ENCODE results near the gene HNRNPL.
"Not testable (repeated sequence)": the region's sequence is repeated elsewhere in the genome, so short reads cannot be mapped to it uniquely, and the experiment has no call there.

HNRNPL gene

DNA sequence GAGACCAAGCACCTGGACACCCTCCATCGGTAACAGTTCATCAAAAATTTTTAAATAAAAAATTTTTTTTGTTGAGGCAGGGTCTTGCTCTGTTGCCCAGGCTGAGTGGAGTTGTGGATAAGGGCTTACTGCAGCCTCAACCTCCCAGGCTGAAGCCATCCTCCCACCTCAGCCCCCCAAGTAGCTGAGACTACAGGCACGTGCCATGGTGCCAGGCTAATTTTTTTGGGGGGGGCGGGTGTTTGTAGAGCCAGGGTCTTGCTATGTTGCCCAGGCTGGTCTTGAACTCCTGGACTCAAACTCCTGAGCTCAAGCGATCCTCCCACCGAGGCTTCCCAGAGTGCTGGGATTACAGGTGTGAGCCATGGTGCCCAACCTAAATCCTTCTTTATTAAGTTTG, 56.1 kb downstream of the HNRNPL start:
- H4K20me1 ChIP-seq (ENCODE audit: insufficient read depth), result no peaks in the 10 kb centered on the region
- no peak overlapping the region for H3K27ac ChIP-seq
- no peak overlapping the region for H3K4me2 ChIP-seq
- H3K4me1 ChIP-seq (ENCODE audit: low read depth, poor library complexity, severe bottlenecking), result no peaks in the 10 kb centered on the region
- H2AFZ ChIP-seq (ENCODE audit: low read depth), result no peak overlapping the region
- TF ChIP-seq, protein P1, sequence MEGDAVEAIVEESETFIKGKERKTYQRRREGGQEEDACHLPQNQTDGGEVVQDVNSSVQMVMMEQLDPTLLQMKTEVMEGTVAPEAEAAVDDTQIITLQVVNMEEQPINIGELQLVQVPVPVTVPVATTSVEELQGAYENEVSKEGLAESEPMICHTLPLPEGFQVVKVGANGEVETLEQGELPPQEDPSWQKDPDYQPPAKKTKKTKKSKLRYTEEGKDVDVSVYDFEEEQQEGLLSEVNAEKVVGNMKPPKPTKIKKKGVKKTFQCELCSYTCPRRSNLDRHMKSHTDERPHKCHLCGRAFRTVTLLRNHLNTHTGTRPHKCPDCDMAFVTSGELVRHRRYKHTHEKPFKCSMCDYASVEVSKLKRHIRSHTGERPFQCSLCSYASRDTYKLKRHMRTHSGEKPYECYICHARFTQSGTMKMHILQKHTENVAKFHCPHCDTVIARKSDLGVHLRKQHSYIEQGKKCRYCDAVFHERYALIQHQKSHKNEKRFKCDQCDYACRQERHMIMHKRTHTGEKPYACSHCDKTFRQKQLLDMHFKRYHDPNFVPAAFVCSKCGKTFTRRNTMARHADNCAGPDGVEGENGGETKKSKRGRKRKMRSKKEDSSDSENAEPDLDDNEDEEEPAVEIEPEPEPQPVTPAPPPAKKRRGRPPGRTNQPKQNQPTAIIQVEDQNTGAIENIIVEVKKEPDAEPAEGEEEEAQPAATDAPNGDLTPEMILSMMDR (conservative IDR thresholded peaks at IDR 0.05; ENCODE audit: low read depth, low read length), result no peak
- no peaks in the 10 kb centered on the region for H3K27me3 ChIP-seq (ENCODE audit: insufficient read depth, low read depth)
- H3K79me2 ChIP-seq (ENCODE audit: insufficient read depth, low read depth), result no peaks in the 10 kb centered on the region
- H3K36me3 ChIP-seq (ENCODE audit: insufficient read depth), result no peaks in the 10 kb centered on the region
- H3K9ac ChIP-seq, result no peak overlapping the region
- no peak overlapping the region for H3K4me3 ChIP-seq (IDR thresholded peaks at IDR 0.05; ENCODE audit: insufficient read depth, low read depth, low read length)

DNA sequence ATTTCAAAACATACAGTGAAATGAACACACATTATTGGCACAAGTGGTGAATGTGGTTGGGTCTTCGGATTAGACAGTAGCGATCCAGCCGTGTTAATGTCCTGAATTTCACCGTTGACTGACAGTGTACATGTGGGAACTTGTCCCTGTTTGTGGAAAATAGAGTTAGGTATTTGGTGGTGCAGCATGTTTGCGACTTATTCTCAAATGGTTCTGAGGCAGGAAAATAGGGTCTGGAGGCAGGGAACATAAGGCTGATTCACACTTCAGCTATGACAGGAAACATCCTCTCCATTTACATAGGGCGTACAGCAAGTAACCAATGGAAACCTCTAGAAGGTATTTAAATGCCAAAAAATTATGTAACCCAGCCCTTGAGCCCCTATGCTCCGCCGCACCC, 56.6 kb downstream of the HNRNPL start:
- H3K27me3 ChIP-seq (ENCODE audit: insufficient read depth, low read depth), result no peaks in the 10 kb centered on the region
- no peaks in the 10 kb centered on the region for H3K36me3 ChIP-seq (ENCODE audit: insufficient read depth)
- H3K9ac ChIP-seq, result no peak overlapping the region
- no peak overlapping the region for H3K27ac ChIP-seq
- no peaks in the 10 kb centered on the region for H3K4me1 ChIP-seq (ENCODE audit: low read depth, poor library complexity, severe bottlenecking)
- no peaks in the 10 kb centered on the region for H3K79me2 ChIP-seq (ENCODE audit: insufficient read depth, low read depth)
- H3K4me2 ChIP-seq, result no peak overlapping the region
- TF ChIP-seq, protein P1 (conservative IDR thresholded peaks at IDR 0.05; ENCODE audit: low read depth, low read length), result no peak
- no peak overlapping the region for H3K4me3 ChIP-seq (IDR thresholded peaks at IDR 0.05; ENCODE audit: insufficient read depth, low read depth, low read length)
- no peaks in the 10 kb centered on the region for H4K20me1 ChIP-seq (ENCODE audit: insufficient read depth)
- no peak overlapping the region for H2AFZ ChIP-seq (ENCODE audit: low read depth)

DNA sequence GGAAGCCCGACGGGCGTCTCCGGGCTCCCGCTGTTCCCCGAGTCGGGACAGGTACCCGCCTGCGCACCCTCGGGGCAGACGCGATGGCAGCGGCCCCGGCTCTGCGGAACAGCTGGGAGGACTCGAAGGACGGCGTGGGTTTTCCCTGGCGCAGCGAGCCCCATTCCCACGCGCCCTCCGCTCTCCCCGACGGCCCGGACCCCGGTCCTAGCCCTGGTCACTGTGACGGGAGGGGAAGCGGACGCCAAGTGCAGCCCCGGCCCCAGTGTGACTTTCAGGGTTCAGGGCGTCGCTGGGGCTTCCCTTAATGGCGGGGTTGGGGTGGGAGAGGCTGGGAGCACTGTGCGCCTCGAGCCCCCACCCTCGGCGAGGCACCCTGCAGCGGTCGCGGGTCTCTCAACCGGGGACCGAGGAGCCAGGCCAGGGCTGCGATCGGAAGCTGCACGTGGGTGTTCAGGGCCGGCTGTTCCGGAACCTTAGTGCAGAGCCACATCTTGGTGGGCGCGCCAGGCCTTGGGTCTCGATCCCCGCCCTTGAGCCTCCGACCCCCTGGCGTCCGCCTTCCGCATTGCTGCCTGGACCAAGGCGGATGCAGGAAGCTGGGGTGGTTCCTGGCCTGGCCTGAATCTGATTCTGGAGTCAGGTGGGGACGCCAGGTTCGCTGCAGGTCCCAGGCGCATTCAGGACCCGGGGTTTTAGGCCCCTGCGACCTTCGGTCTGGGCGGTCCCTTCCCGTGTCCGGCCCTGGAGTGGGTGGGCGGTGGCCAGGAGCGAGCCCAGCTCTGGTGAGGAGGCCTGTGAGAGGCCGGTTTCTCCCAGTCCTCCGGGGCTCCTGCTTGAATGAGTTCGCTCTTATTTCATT, 57.3 kb downstream of the HNRNPL start:
- Histone ChIP-seq H3K27me3 (ENCODE audit: insufficient read depth, low read depth) (no peaks in the 10 kb centered on the region), H3K9ac (no peak overlapping the region), H3K4me3 (IDR thresholded peaks at IDR 0.05; ENCODE audit: insufficient read depth, low read depth, low read length) (no peak overlapping the region), H4K20me1 (ENCODE audit: insufficient read depth) (no peaks in the 10 kb centered on the region), H3K4me1 (ENCODE audit: low read depth, poor library complexity, severe bottlenecking) (no peaks in the 10 kb centered on the region), H3K79me2 (ENCODE audit: insufficient read depth, low read depth) (no peaks in the 10 kb centered on the region), H3K4me2 (no peak overlapping the region), H3K36me3 (ENCODE audit: insufficient read depth) (no peaks in the 10 kb centered on the region), H2AFZ (ENCODE audit: low read depth) (no peak overlapping the region), H3K27ac (no peak overlapping the region)
- TF ChIP-seq, protein P1 (conservative IDR thresholded peaks at IDR 0.05; ENCODE audit: low read depth, low read length), result no peak

DNA sequence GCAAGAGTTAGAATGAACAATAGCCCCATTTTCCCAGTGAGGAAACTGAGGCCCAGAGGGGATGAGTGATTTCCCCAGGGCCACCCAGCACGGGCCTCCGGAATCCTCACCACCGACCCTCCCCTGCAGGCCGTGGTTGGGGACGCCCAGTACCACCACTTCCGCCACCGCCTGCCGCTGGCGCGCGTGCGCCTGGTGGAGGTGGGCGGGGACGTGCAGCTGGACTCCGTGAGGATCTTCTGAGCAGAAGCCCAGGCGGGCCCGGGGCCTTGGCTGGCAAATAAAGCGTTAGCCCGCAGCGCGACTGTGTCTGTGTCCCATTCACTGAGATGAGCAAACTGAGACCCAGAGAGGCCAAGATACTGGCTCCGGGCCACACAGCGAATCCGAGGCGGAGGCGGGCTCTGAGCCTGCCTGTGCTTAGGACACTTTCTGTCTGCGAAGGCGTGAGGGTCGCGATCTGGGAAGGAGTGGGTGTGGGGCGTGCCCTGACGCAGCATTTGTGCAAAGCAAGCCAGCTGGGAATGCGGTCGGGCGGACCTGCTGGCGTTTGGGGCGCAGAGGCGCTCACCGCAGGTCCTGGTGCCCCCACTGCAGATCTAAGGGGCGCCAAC, 58.2 kb downstream of the HNRNPL start:
- not testable (repeated sequence) for H3K4me3 ChIP-seq (IDR thresholded peaks at IDR 0.05; ENCODE audit: insufficient read depth, low read depth, low read length); H3K27me3 ChIP-seq (ENCODE audit: insufficient read depth, low read depth); H3K9ac ChIP-seq; H3K79me2 ChIP-seq (ENCODE audit: insufficient read depth, low read depth); H3K4me2 ChIP-seq; H4K20me1 ChIP-seq (ENCODE audit: insufficient read depth); H3K36me3 ChIP-seq (ENCODE audit: insufficient read depth); H3K27ac ChIP-seq; H3K4me1 ChIP-seq (ENCODE audit: low read depth, poor library complexity, severe bottlenecking); H2AFZ ChIP-seq (ENCODE audit: low read depth)

DNA sequence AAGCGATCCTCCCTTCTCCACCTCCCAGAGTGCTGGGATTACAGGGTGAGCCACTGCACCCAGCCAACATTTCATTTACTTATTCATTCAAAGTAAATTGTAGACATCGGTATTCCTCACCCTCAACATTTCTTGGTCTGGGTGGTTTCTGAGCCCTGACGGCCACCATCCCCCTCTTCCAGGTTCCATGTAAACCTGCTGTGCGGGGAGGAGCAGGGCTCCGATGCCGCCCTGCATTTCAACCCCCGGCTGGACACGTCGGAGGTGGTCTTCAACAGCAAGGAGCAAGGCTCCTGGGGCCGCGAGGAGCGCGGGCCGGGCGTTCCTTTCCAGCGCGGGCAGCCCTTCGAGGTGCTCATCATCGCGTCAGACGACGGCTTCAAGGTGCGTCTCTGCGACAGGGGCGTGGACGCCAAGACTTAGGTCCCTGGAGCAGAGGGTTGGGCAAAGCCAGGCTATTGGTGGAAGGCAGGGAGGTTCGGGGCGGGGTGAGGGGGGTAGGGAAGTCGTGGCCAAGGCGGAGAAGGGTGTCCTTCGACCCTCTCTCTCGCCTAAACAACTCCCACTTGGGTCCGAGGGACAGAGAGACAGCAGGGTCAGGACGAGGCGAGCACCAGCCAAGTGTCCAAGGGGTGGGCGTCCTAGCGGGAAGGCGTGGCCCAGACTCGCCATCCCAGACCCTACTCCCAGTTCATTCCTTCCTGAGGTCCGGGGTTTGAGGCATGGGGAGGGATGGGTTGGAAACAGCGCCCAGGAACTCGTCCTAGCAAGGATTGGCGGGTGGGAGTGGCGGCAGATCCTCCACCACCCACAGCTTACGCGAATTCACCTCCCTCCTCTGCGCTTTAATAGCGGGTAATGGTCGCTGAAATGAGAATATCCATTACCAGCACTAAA, 59.0 kb downstream of the HNRNPL start:
- not testable (repeated sequence) for H3K79me2 ChIP-seq (ENCODE audit: insufficient read depth, low read depth); H3K36me3 ChIP-seq (ENCODE audit: insufficient read depth); H2AFZ ChIP-seq (ENCODE audit: low read depth); H3K4me3 ChIP-seq (IDR thresholded peaks at IDR 0.05; ENCODE audit: insufficient read depth, low read depth, low read length); H3K4me2 ChIP-seq; H3K4me1 ChIP-seq (ENCODE audit: low read depth, poor library complexity, severe bottlenecking); H3K27me3 ChIP-seq (ENCODE audit: insufficient read depth, low read depth); H3K27ac ChIP-seq; H4K20me1 ChIP-seq (ENCODE audit: insufficient read depth); H3K9ac ChIP-seq
